Nephron progenitor cell (in vitro differentiated cells): ENCODE data around the gene ANKRD13A.

Experiments
- DNase-seq: peaks from one replicate; pipeline ENCODE4 v3.0.0; 2021
- H3K27ac Mint-ChIP-seq: 2 replicates; pipeline ENCODE4 v1.8.0; 2021; ENCODE audit warnings: mild to moderate bottlenecking, moderate library complexity, mixed read lengths
- H3K27me3 Mint-ChIP-seq: 2 replicates; pipeline ENCODE4 v1.8.0; 2021; ENCODE audit warnings: mild to moderate bottlenecking, low read depth, mixed read lengths; ENCODE audit not compliant: poor library complexity
- H3K36me3 Mint-ChIP-seq: 2 replicates; pipeline ENCODE4 v1.8.0; 2021; ENCODE audit warnings: low read depth, mixed read lengths
- H3K4me1 Mint-ChIP-seq: 2 replicates; pipeline ENCODE4 v1.8.0; 2021; ENCODE audit warnings: mixed read lengths
- H3K4me3 Mint-ChIP-seq: 2 replicates; pipeline ENCODE4 v1.8.0; 2021; ENCODE audit warnings: mild to moderate bottlenecking, moderate library complexity, mixed read lengths
- H3K9me3 Mint-ChIP-seq: 2 replicates; pipeline ENCODE4 v1.8.0; 2021; ENCODE audit warnings: mild to moderate bottlenecking, moderate library complexity, mixed read lengths
- CTCF ChIP-seq: fragments of 200-600 bp; sonication (generic); IDR thresholded peaks from 2 replicates; pipeline ENCODE4 v1.5.0; 2021; ENCODE audit warnings: antibody characterized with exemption

The ANKRD13A gene

GRCh38 chr12:109998241-109998903, 858 bp upstream of the ANKRD13A start:
- no peaks in the 10 kb centered on the region for H3K36me3 Mint-ChIP-seq
- H3K4me1 Mint-ChIP-seq, result peaks cover 44% of the 10 kb centered on the region
- peaks cover 25% of the 10 kb centered on the region for H3K27me3 Mint-ChIP-seq
- no peak for DNase-seq
- TF ChIP-seq CTCF, result no peak
- no peak overlapping the region for H3K27ac Mint-ChIP-seq
- no peaks in the 10 kb centered on the region for H3K9me3 Mint-ChIP-seq
- peak overlapping the region; percentile 98 for H3K4me3 Mint-ChIP-seq

GRCh38 chr12:109999649-109999971, 380 bp downstream of the ANKRD13A start:
- Mint-ChIP-seq H3K4me3 (peak overlapping the region; percentile 98), H3K9me3 (no peaks in the 10 kb centered on the region), H3K27me3 (peaks cover 25% of the 10 kb centered on the region), H3K36me3 (no peaks in the 10 kb centered on the region), H3K27ac (peak overlapping the region; percentile 84), H3K4me1 (peaks cover 32% of the 10 kb centered on the region)
- TF ChIP-seq CTCF, result no peak
- no peak for DNase-seq

GRCh38 chr12:109999983-110000505, 814 bp downstream of the ANKRD13A start:
- Mint-ChIP-seq H3K36me3 (no peaks in the 10 kb centered on the region), H3K27me3 (peaks cover 25% of the 10 kb centered on the region), H3K27ac (peak overlapping the region; percentile 84), H3K9me3 (no peaks in the 10 kb centered on the region), H3K4me3 (peak overlapping the region; percentile 98), H3K4me1 (peaks cover 28% of the 10 kb centered on the region)
- DNase-seq, result peak; percentile 21
- TF ChIP-seq CTCF, result no peak

- peaks cover 26% of the 10 kb centered on the region for H3K4me1 Mint-ChIP-seq
- H3K9me3 Mint-ChIP-seq, result no peaks in the 10 kb centered on the region
- no peak for TF ChIP-seq CTCF
- no peak overlapping the region for H3K27ac Mint-ChIP-seq
- no peak for DNase-seq
- peaks cover 25% of the 10 kb centered on the region for H3K27me3 Mint-ChIP-seq
- peaks cover 5% of the 10 kb centered on the region for H3K36me3 Mint-ChIP-seq
- H3K4me3 Mint-ChIP-seq, result no peak overlapping the region
Measured at GRCh38 chr12:110001596-110001995, 2.4 kb downstream of the ANKRD13A start.

GRCh38 chr12:110002676-110003515, 3.7 kb downstream of the ANKRD13A start:
- no peak for TF ChIP-seq CTCF
- Mint-ChIP-seq H3K27ac (peak overlapping the region; percentile 49), H3K4me3 (no peak overlapping the region), H3K36me3 (peaks cover 5% of the 10 kb centered on the region), H3K9me3 (no peaks in the 10 kb centered on the region), H3K27me3 (peaks cover 21% of the 10 kb centered on the region), H3K4me1 (peaks cover 23% of the 10 kb centered on the region)
- DNase-seq, result no peak
